ENCODE results near the gene CDC42EP4.
"Not testable (repeated sequence)": the region's sequence is repeated elsewhere in the genome, so short reads cannot be mapped to it uniquely, and the experiment has no call there.

CDC42EP4 gene

GRCh38 chr17:73336408-73337329 lies 24.9 kb upstream of the CDC42EP4 start:
- Mint-ChIP-seq H3K4me3 (no peak overlapping the region), H3K4me1 (ENCODE audit: low read depth) (no peaks in the 10 kb centered on the region), H3K9me3 (no peaks in the 10 kb centered on the region), H3K27me3 (no peaks in the 10 kb centered on the region), H3K27ac (no peak overlapping the region), H3K36me3 (ENCODE audit: low read depth) (no peaks in the 10 kb centered on the region)

- Mint-ChIP-seq H3K4me3 (no peak overlapping the region), H3K27me3 (no peaks in the 10 kb centered on the region), H3K36me3 (ENCODE audit: low read depth) (no peaks in the 10 kb centered on the region), H3K27ac (no peak overlapping the region), H3K4me1 (ENCODE audit: low read depth) (no peaks in the 10 kb centered on the region), H3K9me3 (no peaks in the 10 kb centered on the region)
Observed at GRCh38 chr17:73335591-73336407, 24.0 kb upstream of the CDC42EP4 start.

GRCh38 chr17:73334771-73335513 lies 23.1 kb upstream of the CDC42EP4 start:
- H3K4me1 Mint-ChIP-seq (ENCODE audit: low read depth) = no peaks in the 10 kb centered on the region
- H3K4me3 Mint-ChIP-seq = no peak overlapping the region
- no peaks in the 10 kb centered on the region for H3K9me3 Mint-ChIP-seq
- H3K36me3 Mint-ChIP-seq (ENCODE audit: low read depth) = no peaks in the 10 kb centered on the region
- no peaks in the 10 kb centered on the region for H3K27me3 Mint-ChIP-seq
- no peak overlapping the region for H3K27ac Mint-ChIP-seq

GRCh38 chr17:73333445-73333844 lies 21.6 kb upstream of the CDC42EP4 start:
- not testable (repeated sequence) for H3K4me1 Mint-ChIP-seq (ENCODE audit: low read depth); H3K27me3 Mint-ChIP-seq; H3K27ac Mint-ChIP-seq; H3K4me3 Mint-ChIP-seq; H3K36me3 Mint-ChIP-seq (ENCODE audit: low read depth); H3K9me3 Mint-ChIP-seq

- Mint-ChIP-seq H3K4me3 (no peak overlapping the region), H3K36me3 (ENCODE audit: low read depth) (no peaks in the 10 kb centered on the region), H3K4me1 (ENCODE audit: low read depth) (no peaks in the 10 kb centered on the region), H3K27me3 (no peaks in the 10 kb centered on the region), H3K27ac (no peak overlapping the region), H3K9me3 (no peaks in the 10 kb centered on the region)
Observed at GRCh38 chr17:73331060-73331459, 19.3 kb upstream of the CDC42EP4 start.

GRCh38 chr17:73327676-73328075 lies 15.9 kb upstream of the CDC42EP4 start:
- Mint-ChIP-seq H3K36me3 (ENCODE audit: low read depth) (no peaks in the 10 kb centered on the region), H3K27ac (no peak overlapping the region), H3K9me3 (no peaks in the 10 kb centered on the region), H3K4me3 (no peak overlapping the region), H3K4me1 (ENCODE audit: low read depth) (no peaks in the 10 kb centered on the region), H3K27me3 (peaks cover 8% of the 10 kb centered on the region)

- H3K36me3 Mint-ChIP-seq (ENCODE audit: low read depth) = no peaks in the 10 kb centered on the region
- peaks cover 8% of the 10 kb centered on the region for H3K27me3 Mint-ChIP-seq
- H3K9me3 Mint-ChIP-seq = no peaks in the 10 kb centered on the region
- no peak overlapping the region for H3K27ac Mint-ChIP-seq
- H3K4me3 Mint-ChIP-seq = no peak overlapping the region
- H3K4me1 Mint-ChIP-seq (ENCODE audit: low read depth) = no peaks in the 10 kb centered on the region
Observed at GRCh38 chr17:73325527-73325842, 13.7 kb upstream of the CDC42EP4 start.

GRCh38 chr17:73324711-73325526 lies 13.1 kb upstream of the CDC42EP4 start:
- H3K27me3 Mint-ChIP-seq = peaks cover 8% of the 10 kb centered on the region
- no peak overlapping the region for H3K27ac Mint-ChIP-seq
- H3K9me3 Mint-ChIP-seq = no peaks in the 10 kb centered on the region
- no peaks in the 10 kb centered on the region for H3K36me3 Mint-ChIP-seq (ENCODE audit: low read depth)
- H3K4me1 Mint-ChIP-seq (ENCODE audit: low read depth) = no peaks in the 10 kb centered on the region
- H3K4me3 Mint-ChIP-seq = no peak overlapping the region

- peaks cover 8% of the 10 kb centered on the region for H3K27me3 Mint-ChIP-seq
Observed at GRCh38 chr17:73324160-73324475, 12.3 kb upstream of the CDC42EP4 start.

GRCh38 chr17:73323409-73324159 lies 11.8 kb upstream of the CDC42EP4 start:
- H3K27me3 Mint-ChIP-seq = peaks cover 8% of the 10 kb centered on the region
- H3K4me3 Mint-ChIP-seq = no peak overlapping the region
- no peaks in the 10 kb centered on the region for H3K36me3 Mint-ChIP-seq (ENCODE audit: low read depth)
- H3K4me1 Mint-ChIP-seq (ENCODE audit: low read depth) = no peaks in the 10 kb centered on the region
- H3K9me3 Mint-ChIP-seq = no peaks in the 10 kb centered on the region
- no peak overlapping the region for H3K27ac Mint-ChIP-seq

More at GRCh38 chr17:73324160-73324475, 12.3 kb upstream of the CDC42EP4 start:
- Mint-ChIP-seq H3K9me3 (no peaks in the 10 kb centered on the region), H3K4me3 (no peak overlapping the region), H3K4me1 (ENCODE audit: low read depth) (no peaks in the 10 kb centered on the region), H3K36me3 (ENCODE audit: low read depth) (no peaks in the 10 kb centered on the region), H3K27ac (no peak overlapping the region)

GRCh38 chr17:73320601-73321264 lies 8.9 kb upstream of the CDC42EP4 start:
- Mint-ChIP-seq H3K4me3 (no peak overlapping the region), H3K4me1 (ENCODE audit: low read depth) (peaks cover 5% of the 10 kb centered on the region), H3K36me3 (ENCODE audit: low read depth) (no peaks in the 10 kb centered on the region), H3K9me3 (no peaks in the 10 kb centered on the region), H3K27me3 (peaks cover 8% of the 10 kb centered on the region), H3K27ac (no peak overlapping the region)

- H3K36me3 Mint-ChIP-seq (ENCODE audit: low read depth) = no peaks in the 10 kb centered on the region
Observed at GRCh38 chr17:73319766-73320165, 8.0 kb upstream of the CDC42EP4 start.

GRCh38 chr17:73318836-73319235 lies 7.0 kb upstream of the CDC42EP4 start:
- Mint-ChIP-seq H3K4me3 (no peak overlapping the region), H3K36me3 (ENCODE audit: low read depth) (no peaks in the 10 kb centered on the region), H3K27me3 (no peaks in the 10 kb centered on the region)

More at GRCh38 chr17:73319766-73320165, 8.0 kb upstream of the CDC42EP4 start:
- H3K27ac Mint-ChIP-seq = no peak overlapping the region
- H3K4me1 Mint-ChIP-seq (ENCODE audit: low read depth) = peaks cover 5% of the 10 kb centered on the region
- H3K9me3 Mint-ChIP-seq = no peaks in the 10 kb centered on the region
- peaks cover 6% of the 10 kb centered on the region for H3K27me3 Mint-ChIP-seq
- no peak overlapping the region for H3K4me3 Mint-ChIP-seq

More at GRCh38 chr17:73318836-73319235, 7.0 kb upstream of the CDC42EP4 start:
- Mint-ChIP-seq H3K9me3 (no peaks in the 10 kb centered on the region), H3K27ac (no peak overlapping the region), H3K4me1 (ENCODE audit: low read depth) (peaks cover 5% of the 10 kb centered on the region)

Data from stimulated activated naive CD8-positive, alpha-beta T cell treated with anti-CD3 and anti-CD28 coated beads, Interleukin-15, Interleukin-2, amounts not matched to agents 100 ng/mL and 50 ng/mL, for 24 hours (primary cell).